H9 (cell line): ENCODE data around the gene TNFRSF19. TPM values are rescaled to one million over a fixed set of nuclear protein-coding genes. Genes with fewer than 3 reads are reported as not detected.

Source experiments
- DNase-seq: peaks from one replicate; pipeline ENCODE4 v3.0.0-alpha.2; 2017
- H2AFZ ChIP-seq: one replicate; pipeline ENCODE4 v1.6.1; 2013; ENCODE audit warnings: mild to moderate bottlenecking, low read length, control low read depth, moderate library complexity
- H2AK5ac ChIP-seq: 2 replicates; pipeline ENCODE4 v1.6.1; 2013; ENCODE audit warnings: low read length, control low read depth, mixed read lengths; ENCODE audit not compliant: insufficient read length
- H2BK120ac ChIP-seq: one replicate; pipeline ENCODE4 v1.6.1; 2013; ENCODE audit warnings: low read depth, mild to moderate bottlenecking, low read length, control low read depth, inconsistent platforms; ENCODE audit not compliant: poor library complexity, severe bottlenecking
- H2BK12ac ChIP-seq: 2 replicates; pipeline ENCODE4 v1.6.1; 2013; ENCODE audit warnings: low read length, control low read depth, mixed read lengths, low read depth; ENCODE audit not compliant: insufficient read length
- H2BK15ac ChIP-seq: 2 replicates; pipeline ENCODE4 v1.6.1; 2013; ENCODE audit warnings: low read depth, low read length, control low read depth
- H2BK20ac ChIP-seq: one replicate; pipeline ENCODE4 v1.6.1; 2013; ENCODE audit warnings: low read depth, mild to moderate bottlenecking, low read length, control low read depth, inconsistent platforms; ENCODE audit not compliant: poor library complexity, severe bottlenecking
- H2BK5ac ChIP-seq: 2 replicates; pipeline ENCODE4 v1.6.1; 2013; ENCODE audit warnings: low read length, control low read depth, mixed read lengths; ENCODE audit not compliant: insufficient read length
- H3K14ac ChIP-seq: 2 replicates; pipeline ENCODE4 v1.6.1; 2013; ENCODE audit warnings: low read length, control low read depth; ENCODE audit not compliant: insufficient read depth
- H3K18ac ChIP-seq: 2 replicates; pipeline ENCODE4 v1.6.1; 2013; ENCODE audit warnings: low read depth, mild to moderate bottlenecking, mixed read lengths, low read length, control low read depth; ENCODE audit not compliant: insufficient read length
- H3K23ac ChIP-seq: 2 replicates; pipeline ENCODE4 v1.6.1; 2013; ENCODE audit warnings: low read length, control low read depth, mixed read lengths, low read depth; ENCODE audit not compliant: insufficient read length
- H3K23me2 ChIP-seq: 2 replicates; pipeline ENCODE4 v1.6.1; 2013; ENCODE audit warnings: low read depth, mild to moderate bottlenecking, mixed read lengths, low read length, control low read depth; ENCODE audit not compliant: insufficient read length, poor library complexity, severe bottlenecking
- H3K27ac ChIP-seq: 2 replicates; pipeline ENCODE4 v1.5.1; 2013; ENCODE audit warnings: low read length, control low read depth, mixed read lengths, low read depth; ENCODE audit not compliant: insufficient read length
- H3K27me3 ChIP-seq: 2 replicates; pipeline ENCODE4 v1.6.1; 2013; ENCODE audit warnings: low read length, control low read depth, inconsistent platforms; ENCODE audit not compliant: insufficient read depth
- H3K4ac ChIP-seq: 2 replicates; pipeline ENCODE4 v1.6.1; 2013; ENCODE audit warnings: low read depth, mild to moderate bottlenecking, control low read depth, inconsistent platforms, low read length, moderate library complexity
- H3K4me1 ChIP-seq: 2 replicates; pipeline ENCODE4 v1.6.1; 2013; ENCODE audit warnings: low read length, control low read depth, inconsistent platforms; ENCODE audit not compliant: insufficient read depth
- H3K4me2 ChIP-seq: 2 replicates; pipeline ENCODE4 v1.6.1; 2013; ENCODE audit warnings: low read length, control low read depth, mixed read lengths; ENCODE audit not compliant: insufficient read length, insufficient read depth
- H3K56ac ChIP-seq: 2 replicates; pipeline ENCODE4 v1.6.1; 2013; ENCODE audit warnings: low read depth, mild to moderate bottlenecking, mixed read lengths, low read length, control low read depth; ENCODE audit not compliant: insufficient read length
- H3K79me1 ChIP-seq: 2 replicates; pipeline ENCODE4 v1.6.1; 2013; ENCODE audit warnings: low read depth, mild to moderate bottlenecking, moderate library complexity, low read length, control low read depth, inconsistent platforms; ENCODE audit not compliant: insufficient read depth, poor library complexity, severe bottlenecking
- H3K79me2 ChIP-seq: 2 replicates; pipeline ENCODE4 v1.6.1; 2013; ENCODE audit warnings: low read length, control low read depth, inconsistent platforms; ENCODE audit not compliant: insufficient read depth
- H3K9ac ChIP-seq: 2 replicates; pipeline ENCODE4 v1.6.1; 2013; ENCODE audit warnings: low read length, control low read depth, mixed read lengths; ENCODE audit not compliant: insufficient read length; ENCODE audit errors: extremely low read depth
- H3K9me3 ChIP-seq: one replicate; pipeline ENCODE4 v1.6.1; 2013; ENCODE audit warnings: low read depth, low read length, inconsistent platforms; ENCODE audit not compliant: control insufficient read depth
- H3T11ph ChIP-seq: one replicate; pipeline ENCODE4 v1.6.1; 2013; ENCODE audit warnings: mild to moderate bottlenecking, low read length, control low read depth, inconsistent platforms
- H4K20me1 ChIP-seq: one replicate; pipeline ENCODE4 v1.6.1; 2013; ENCODE audit not compliant: control insufficient read depth, insufficient read length, insufficient read depth
- H4K5ac ChIP-seq: 2 replicates; pipeline ENCODE4 v1.6.1; 2013; ENCODE audit warnings: low read depth, mild to moderate bottlenecking, mixed read lengths, low read length, control low read depth; ENCODE audit not compliant: insufficient read length
- H4K8ac ChIP-seq: replicated peaks from 2 replicates; pipeline ENCODE4 v1.6.1; 2013; ENCODE audit warnings: low read length, control low read depth, mixed read lengths, low read depth; ENCODE audit not compliant: insufficient read length
- H4K91ac ChIP-seq: 2 replicates; pipeline ENCODE4 v1.6.1; 2013; ENCODE audit warnings: low read depth, mild to moderate bottlenecking, moderate library complexity, mixed read lengths, low read length, control low read depth; ENCODE audit not compliant: insufficient read length
- H3K27ac Mint-ChIP-seq, 3 experiments: 2 replicates in 2 of 3; 3 replicates in 1 of 3; pipeline ENCODE4 v1.8.0; 2020 to 2021; ENCODE audit warnings: mixed read lengths in 3 of 3, mild to moderate bottlenecking in 1 of 3, moderate library complexity in 1 of 3
- H3K27me3 Mint-ChIP-seq: 2 replicates; pipeline ENCODE4 v1.8.0; 2021; ENCODE audit warnings: low read depth, mild to moderate bottlenecking, moderate library complexity, mixed read lengths
- H3K36me3 Mint-ChIP-seq, 3 experiments: 2 replicates in 2 of 3; 3 replicates in 1 of 3; pipeline ENCODE4 v1.8.0; 2020 to 2021; ENCODE audit warnings: low read depth in 3 of 3, mixed read lengths in 3 of 3; ENCODE audit not compliant: insufficient read depth in 1 of 3
- H3K4me1 Mint-ChIP-seq, 2 experiments: 2 replicates each; pipeline ENCODE4 v1.8.0; 2020; ENCODE audit warnings: mixed read lengths in 2 of 2
- H3K4me3 Mint-ChIP-seq, 2 experiments: 2 replicates in 1 of 2; 3 replicates in 1 of 2; pipeline ENCODE4 v1.8.0; 2020 to 2021; ENCODE audit warnings: mild to moderate bottlenecking in 2 of 2, mixed read lengths in 2 of 2, moderate library complexity in 1 of 2
- H3K9me3 Mint-ChIP-seq, 2 experiments: 2 replicates in 1 of 2; 3 replicates in 1 of 2; pipeline ENCODE4 v1.8.0; 2020; ENCODE audit warnings: mild to moderate bottlenecking in 2 of 2, mixed read lengths in 2 of 2, moderate library complexity in 1 of 2
- CTCF ChIP-seq: fragments of 200-600 bp; sonication (generic); conservative IDR thresholded peaks from 3 replicates; pipeline ENCODE4 v1.8.0; 2021; ENCODE audit warnings: antibody characterized with exemption, mild to moderate bottlenecking
- WGBS: extraction: QIAGEN DNeasy Blood & Tissue Kit; methylation state at CpG from one replicate; pipeline ENCODE4 v1.1.7; 2013; ENCODE audit warnings: missing lambda C conversion rate, low lambda C conversion rate, mixed read lengths; ENCODE audit not compliant: insufficient read length; ENCODE audit errors: extremely low coverage; 5-methylcytosine and 5-hydroxymethylcytosine counted together
- total RNA-seq: library from RNA; stranded (reverse); gene quantifications from 2 replicates; pipeline ENCODE4 v1.2.1, GENCODE V29; 2021

Gene TNFRSF19
- total RNA-seq, 1 experiment from 2014 or later, result 2.7 TPM

GRCh38 chr13:23711355-23711754 is 141.1 kb downstream of the TNFRSF19 start:
- H4K91ac ChIP-seq, result no peak overlapping the region
- H2AK5ac ChIP-seq, result no peak overlapping the region
- Mint-ChIP-seq H3K27ac (no peak overlapping the region), H3K4me1 (no peaks in the 10 kb centered on the region), H3K27me3 (peaks cover 2% of the 10 kb centered on the region; the same call in 1 of the 2 replicates), H3K36me3 (peaks cover 6 to 31% (median 10%) of the 10 kb centered on the region in 3 experiments; a peak in 5 of 7 replicates), H3K4me3 (no peak overlapping the region), H3K9me3 (peaks cover 20 to 28% of the 10 kb centered on the region in 2 experiments)
- H3K9ac ChIP-seq, result no peak overlapping the region
- no peak overlapping the region for H3K14ac ChIP-seq
- no peak overlapping the region for H3K23ac ChIP-seq
- H3K4me2 ChIP-seq, result no peak overlapping the region
- no peak overlapping the region for H2BK20ac ChIP-seq
- no peak overlapping the region for H2BK120ac ChIP-seq
- H4K5ac ChIP-seq, result no peak overlapping the region
- no peak overlapping the region for H4K8ac ChIP-seq
- H3K27me3 ChIP-seq, result no peaks in the 10 kb centered on the region
- H3K79me2 ChIP-seq, result no peaks in the 10 kb centered on the region
- H2BK12ac ChIP-seq, result no peak overlapping the region
- WGBS, result no CpG with 5 or more reads among the region's 3 CpGs
- no peak overlapping the region for H2BK15ac ChIP-seq
- no peak overlapping the region for H3K18ac ChIP-seq
- no peaks in the 10 kb centered on the region for H3K23me2 ChIP-seq
- no peak overlapping the region for H3T11ph ChIP-seq
- H3K27ac ChIP-seq, result no peak overlapping the region
- H3K4ac ChIP-seq, result no peak overlapping the region
- H3K9me3 ChIP-seq, result no peaks in the 10 kb centered on the region
- no peak for DNase-seq
- H2BK5ac ChIP-seq, result no peak overlapping the region
- no peak overlapping the region for H3K56ac ChIP-seq
- no peak overlapping the region for H2AFZ ChIP-seq
- H3K4me1 ChIP-seq, result no peaks in the 10 kb centered on the region
- H4K20me1 ChIP-seq, result no peaks in the 10 kb centered on the region
- H3K79me1 ChIP-seq, result no peaks in the 10 kb centered on the region
- no peak for TF ChIP-seq CTCF
